NCI-H345 (cell line): Measurements from ENCODE around the gene PRR19.
"Not testable (repeated sequence)": the region's sequence is repeated elsewhere in the genome, so short reads cannot be mapped to it uniquely, and the experiment has no call there.

Experiments used
- DNase-seq: peaks from one replicate; lab custom pipeline; 2025; lab: John Stamatoyannopoulos, UW

Gene PRR19

DNA sequence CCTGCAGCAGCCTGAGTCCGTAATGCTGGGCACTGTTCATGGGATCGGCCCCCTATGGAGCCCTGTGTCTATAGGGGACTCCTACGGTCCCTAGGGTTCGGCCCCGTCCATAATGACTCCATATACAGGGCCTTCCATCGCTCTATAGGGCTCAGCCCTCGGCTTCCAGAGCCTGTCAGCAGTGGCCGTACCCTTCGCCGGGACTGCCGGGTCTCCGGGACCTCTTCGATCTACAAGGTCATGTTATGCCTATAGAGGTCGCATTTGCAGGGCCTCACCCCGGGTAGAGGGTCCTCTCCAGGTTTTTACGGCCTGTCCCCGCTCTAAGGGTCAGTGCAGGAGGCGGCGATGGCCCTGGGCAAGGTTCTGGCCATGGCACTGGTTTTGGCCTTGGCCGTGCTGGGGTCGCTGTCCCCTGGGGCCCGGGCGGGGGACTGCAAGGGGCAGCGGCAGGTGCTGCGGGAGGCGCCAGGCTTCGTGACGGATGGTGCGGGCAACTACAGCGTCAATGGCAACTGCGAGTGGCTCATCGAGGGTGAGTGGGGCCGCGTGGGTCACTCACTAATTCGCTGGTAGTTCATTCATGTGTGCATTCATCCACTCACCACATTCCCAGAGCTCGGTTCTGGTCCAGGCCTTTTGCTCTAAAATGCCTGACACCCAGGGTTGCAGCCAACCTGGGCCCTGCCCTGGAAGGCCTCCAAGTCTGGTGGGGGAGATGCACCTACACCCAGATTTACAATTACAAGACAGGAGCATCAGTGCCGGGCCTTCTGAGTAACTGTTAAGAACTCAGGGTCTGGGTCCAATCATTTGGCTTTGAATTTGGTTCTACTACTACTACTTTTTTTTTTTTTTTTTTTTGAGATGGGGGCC, 24.2 kb downstream of the PRR19 start:
- no peak for DNase-seq

DNA sequence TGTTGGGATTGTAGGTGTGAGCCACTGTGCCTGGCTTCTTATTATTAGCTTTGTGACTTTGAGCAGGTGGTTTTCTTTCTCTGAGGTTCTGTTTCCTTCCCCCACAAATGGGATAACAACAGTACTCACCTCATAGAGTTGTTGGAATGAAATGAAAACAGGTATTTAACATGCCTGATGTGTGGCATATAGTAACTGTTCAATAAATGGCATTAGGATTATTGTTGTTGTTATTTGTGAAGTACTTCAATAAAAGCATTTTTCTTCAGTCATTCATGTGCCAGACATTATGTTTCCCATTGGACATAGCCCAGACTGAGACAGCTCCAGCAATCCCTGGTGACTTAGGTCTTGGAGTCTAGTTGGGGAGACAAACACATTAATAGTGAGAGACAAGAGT, 25.0 kb downstream of the PRR19 start:
- no peak for DNase-seq

DNA sequence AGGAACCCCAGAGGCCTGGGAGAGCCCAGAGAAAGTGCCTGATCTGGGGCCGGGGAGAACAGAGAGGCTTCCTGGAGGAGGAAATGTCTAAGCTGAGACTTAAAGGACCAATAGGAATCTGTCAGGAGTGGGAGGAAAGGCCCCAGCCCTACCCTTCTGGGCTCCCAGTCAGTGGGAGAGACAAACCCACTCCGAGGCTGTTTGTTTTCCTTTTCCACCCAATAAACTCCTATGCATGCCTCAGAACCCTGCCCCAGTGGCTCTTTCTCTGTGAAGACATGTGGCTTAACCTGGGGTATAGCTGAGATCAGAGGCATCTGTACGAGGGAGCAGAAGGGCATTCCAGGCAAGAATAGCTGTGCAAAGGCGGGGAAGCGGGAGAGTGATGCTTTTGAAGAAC, 25.4 kb downstream of the PRR19 start:
- no peak for DNase-seq

DNA sequence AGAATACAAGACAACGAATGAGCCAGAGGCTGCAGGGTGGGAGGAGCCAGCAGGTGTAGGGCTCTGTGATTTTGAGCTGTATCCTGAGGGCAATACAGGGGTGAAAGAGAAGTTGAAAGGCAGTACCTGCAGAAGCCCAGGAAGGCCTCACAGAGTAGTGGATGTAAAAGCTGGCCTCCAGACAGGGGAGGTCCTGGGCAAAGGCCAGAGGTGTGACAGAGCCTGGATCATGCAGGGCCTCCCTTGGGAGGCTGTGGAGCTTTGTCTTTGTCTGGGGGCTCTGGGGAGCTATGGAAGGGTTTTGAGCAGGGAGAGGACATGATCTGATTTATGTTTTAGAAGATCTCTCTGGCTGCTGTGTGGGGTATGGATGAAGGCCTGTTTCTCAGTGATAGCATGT, 26.2 kb downstream of the PRR19 start:
- no peak for DNase-seq

DNA sequence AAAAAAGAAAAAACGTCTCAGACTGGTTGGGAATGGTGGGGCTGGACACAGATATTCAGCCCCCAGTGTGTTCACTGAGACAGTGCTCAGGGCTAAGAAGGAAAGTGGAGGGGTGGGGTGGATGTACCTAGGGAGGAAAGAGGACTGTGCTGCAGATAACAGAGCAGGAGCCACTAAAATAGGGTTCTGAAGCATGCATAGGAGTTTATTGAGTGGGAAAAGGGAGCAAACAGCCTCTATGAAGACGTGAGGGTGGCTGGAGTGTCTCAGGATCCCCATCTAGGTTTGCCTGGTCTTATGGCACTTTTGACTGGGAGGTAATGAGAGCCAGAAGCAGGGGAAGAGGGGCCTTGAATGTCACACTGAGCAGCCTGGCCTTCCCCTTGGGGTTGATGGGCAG, 26.9 kb downstream of the PRR19 start:
- no peak for DNase-seq

DNA sequence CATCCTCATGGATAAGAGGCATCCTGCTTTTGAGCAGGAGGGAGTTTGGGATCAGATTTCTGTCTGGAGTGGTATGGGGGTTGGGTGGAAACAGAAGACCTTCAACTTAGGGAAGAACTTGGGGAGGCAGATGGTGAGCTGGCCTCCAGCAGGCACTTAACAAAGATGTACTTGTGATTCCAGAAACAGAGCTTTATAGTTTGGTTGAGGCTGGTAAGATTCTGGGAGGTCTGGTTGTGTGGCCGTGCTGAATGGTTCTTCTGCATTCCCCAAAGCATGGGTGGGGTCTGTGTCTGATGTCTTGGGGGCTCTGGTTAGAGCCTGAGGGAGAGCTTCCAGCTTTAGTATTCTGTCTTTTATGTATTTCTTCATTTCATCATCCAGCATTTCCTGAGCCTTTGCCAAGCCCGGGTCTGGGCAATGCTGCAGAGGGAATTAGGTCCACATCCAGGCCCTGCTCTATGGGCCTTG, 28.3 kb downstream of the PRR19 start:
- no peak for DNase-seq

DNA sequence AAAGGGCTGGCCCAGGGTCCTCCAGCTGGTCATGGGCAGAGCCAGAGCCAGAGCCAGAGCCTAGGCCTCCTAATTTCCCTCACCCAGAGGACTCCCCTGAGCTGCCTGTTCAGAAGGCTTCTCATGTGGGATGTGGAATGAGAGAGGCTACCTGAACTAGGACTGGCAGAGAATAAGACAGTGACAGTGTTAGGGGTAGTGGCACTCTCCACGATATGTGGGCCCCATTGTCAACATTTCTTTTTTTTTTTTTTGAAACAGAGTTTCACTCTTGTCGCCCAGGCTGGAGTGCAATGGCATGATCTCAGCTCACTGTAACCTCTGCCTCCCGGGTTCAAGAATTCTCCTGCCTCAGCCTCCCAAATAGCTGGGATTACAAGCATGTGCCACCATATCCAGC, 29.4 kb downstream of the PRR19 start:
- not testable (repeated sequence) for DNase-seq

DNA sequence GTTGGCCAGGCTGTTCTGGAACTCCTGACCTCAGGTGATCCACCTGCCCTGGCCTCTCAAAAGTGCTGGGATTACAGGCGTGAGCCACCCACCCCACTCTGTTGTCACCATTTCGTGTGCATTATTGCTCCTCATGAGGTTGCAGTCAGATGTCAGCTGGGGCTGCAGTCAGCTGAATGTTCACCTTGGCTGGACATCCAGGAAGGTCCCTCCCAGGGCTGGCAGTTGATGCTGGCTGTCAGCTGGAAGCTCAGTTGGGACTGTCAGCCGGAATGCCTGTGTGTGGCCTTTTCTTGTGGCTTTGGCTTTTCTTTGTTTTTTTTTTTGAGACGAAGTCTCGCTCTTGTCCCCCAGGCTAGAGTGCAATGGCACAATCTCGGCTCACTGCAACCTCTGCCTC, 30.1 kb downstream of the PRR19 start:
- DNase-seq: no peak

DNA sequence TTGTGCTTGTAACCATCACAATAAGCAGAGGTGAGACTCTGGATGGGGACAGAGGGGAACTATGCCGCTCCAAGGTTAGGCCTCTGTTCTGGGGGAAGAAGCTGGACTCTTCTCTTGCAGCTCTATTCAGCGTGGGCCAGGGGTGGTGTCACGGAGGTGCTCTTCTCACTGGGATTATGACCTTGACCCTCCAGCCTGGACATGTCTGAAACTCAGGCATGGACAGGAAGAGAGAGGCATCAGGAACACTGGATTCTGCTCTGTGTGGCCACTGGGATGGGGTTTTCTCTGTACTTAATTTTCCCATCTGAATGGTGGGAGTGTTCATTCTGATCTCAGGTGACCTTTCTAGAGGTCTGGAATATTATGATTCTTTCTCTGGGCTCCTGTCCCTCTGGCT, 31.1 kb downstream of the PRR19 start:
- no peak for DNase-seq

DNA sequence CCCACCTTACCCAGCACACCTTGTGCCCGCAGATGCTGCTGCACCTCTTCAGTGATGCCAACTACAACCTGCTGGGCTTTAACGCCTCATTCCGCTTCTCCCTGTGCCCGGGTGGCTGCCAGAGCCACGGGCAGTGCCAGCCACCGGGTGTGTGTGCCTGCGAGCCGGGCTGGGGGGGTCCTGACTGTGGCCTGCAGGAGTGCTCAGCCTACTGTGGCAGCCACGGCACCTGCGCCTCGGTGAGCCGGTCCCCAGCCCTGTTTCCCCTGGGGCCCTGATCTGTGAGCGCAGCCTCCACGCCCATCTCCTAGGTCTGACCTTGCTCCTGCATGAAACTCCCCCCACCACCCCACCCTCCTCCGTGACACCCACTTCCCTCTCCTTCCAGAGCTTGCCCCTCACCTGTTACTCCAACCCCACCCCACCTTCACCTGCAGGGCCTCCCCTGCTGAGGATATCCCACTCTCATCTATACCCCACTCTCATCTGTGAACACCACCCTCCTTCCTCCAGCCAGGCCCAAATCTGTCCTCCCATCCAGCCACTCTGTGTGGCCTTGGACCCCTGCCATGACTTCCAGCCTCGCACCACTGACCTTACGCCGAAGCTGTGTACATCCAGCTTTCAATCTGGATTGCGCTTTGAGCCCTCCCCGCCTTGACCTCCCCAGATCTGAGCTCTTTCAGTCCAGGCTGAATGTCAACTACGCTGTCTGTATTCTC, 32.2 kb downstream of the PRR19 start:
- DNase-seq: no peak

DNA sequence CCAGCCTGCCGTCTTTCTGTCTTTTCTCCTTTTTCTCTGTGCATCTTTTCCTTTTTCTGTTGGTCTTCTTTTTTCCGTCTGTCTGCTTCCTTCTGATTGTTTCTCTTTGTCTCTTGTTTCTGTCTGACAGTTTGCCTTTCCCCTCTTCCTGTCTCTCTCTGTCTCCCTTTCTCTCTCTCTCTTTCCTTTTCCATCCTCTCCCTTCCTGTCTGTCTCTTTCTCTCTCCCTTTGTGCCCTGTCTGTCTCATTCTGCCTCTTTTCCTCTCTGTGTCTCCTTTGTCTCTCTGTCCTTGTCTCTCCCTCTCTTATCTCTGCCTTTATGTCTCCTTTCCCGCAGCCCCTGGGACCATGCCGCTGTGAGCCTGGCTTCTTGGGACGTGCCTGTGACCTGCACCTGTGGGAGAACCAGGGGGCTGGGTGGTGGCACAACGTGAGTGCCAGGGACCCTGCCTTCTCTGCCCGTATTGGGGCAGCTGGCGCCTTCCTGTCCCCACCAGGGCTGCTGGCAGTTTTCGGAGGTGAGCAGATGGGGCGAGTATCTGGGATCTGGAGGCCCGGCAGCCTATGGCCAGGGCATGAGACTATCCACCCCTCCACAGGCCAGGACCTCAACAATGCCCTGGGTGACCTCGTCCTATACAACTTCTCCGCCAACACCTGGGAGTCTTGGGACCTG, 32.9 kb downstream of the PRR19 start:
- no peak for DNase-seq

DNA sequence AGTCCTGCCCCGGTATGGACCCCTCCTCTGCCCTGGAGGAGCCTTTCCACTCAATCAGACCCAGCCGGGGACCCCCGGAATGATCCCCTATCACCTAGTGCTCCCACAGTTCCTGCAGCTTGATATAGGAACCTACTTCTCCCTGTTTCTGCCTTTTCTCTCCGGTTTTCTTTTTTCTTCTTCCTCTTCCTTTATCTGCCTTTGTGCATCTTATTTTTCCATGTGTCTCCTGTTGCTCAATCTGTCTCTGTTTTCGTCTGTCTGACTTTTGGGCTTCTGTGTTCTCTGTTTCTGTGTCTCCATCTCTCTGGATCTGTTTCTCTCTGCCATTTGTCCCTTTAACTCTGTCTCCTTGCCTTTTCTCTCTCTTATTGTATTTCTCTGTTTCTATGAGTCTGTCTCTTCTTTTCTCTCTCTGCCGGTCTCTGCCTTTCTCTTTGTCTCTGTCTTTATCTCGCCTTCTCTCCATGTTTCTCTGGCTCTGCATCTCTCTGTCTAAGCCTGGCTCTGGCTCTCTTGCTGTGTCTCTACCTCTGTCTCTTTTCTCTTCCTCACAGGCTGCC, 33.5 kb downstream of the PRR19 start:
- no peak for DNase-seq

DNA sequence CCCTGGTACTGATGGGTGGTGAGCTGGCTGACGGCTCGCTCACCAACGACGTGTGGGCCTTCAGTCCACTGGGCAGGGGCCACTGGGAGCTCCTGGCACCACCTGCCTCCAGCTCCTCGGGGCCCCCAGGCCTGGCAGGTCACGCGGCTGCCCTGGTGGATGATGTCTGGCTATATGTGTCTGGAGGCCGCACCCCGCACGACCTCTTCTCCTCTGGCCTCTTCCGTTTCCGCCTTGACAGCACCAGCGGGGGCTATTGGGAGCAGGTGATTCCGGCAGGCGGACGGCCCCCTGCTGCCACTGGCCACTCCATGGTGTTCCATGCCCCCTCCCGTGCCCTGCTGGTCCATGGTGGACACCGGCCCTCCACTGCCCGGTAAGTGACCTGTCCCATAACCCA, 34.0 kb downstream of the PRR19 start:
- DNase-seq: no peak

DNA sequence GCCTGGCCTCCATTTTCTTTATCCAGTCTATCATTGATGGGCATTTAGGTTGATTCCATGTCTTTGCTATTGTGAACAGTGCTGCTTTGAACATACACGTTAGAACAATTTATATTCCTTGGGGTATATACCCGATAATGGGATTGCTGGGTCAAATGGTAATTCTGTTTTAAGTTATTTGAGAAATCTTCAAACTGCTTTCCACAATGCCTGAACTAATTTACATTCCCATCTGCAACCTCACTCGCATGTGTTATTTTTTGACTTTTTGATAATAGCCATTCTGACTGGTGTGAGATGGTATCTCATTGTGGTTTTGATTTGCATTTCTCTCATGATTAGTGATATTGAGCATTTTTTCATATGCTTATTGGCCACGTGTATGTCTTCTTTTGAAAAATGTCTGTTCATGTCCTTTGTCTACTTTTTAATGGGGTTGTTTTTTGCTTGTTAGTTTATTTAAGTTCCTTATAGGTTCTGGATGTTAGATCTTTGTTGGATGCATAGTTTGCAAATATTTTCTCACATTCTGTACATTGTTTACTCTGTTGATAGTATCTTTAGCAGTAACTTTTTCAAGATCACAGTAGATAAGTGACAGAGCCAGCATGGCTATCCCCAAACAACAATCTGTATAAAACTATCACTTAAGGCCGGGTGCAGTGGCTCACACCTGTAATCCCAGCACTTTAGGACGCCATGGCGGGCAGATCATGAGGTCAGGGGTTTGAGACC, 37.4 kb downstream of the PRR19 start:
- DNase-seq: not testable (repeated sequence)

DNA sequence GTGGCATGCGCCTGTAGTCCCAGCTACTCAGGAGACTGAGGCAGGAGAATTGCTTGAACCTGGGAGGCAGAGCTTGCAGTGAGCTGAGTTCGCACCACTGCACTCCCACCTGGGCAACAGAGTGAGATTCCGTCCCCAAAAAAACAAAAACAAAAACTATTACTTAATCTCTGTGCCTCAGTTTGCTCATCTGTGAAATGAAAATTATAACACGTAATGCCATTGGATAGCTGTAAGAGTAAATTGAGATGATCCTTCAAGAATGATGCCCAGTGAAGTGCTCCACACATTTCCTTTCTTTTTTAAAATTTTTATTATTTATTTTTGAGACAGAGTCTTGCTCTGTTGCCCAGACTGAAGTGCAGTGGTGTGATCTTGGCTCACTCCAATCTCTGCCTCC, 38.0 kb downstream of the PRR19 start:
- DNase-seq: not testable (repeated sequence)

DNA sequence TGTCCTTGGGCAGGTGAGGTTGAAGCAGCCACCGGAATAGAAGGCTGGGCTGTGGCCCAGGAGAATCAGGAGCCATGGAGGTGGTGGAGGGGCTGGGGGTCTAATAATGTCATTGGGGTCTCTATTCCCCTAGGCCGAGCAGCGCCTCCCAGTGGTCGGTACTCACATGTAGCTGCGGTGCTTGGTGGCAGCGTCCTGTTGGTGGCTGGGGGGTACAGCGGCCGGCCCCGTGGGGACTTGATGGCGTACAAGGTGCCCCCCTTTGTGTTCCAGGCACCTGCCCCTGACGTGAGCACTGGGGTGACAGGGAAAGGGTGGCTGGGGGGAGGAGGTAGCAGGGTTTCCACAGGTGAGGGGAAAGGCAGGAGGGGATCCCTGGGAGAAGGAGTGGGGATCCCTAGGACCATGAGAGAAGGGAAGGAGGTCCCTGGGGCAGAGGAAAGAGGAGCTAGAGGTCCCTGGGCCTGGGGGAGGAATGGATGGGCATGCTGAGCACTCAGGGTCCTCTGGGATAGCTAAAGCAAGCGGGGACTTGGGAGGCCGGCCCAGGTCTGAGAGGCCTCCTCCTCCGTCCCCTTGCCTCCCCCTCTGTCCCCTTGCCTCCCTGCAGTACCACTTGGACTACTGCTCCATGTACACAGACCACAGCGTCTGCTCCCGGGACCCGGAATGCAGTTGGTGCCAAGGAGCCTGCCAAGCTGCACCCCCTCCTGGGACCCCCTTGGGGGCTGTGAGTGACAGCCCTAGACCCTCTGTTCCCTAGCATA, 41.6 kb downstream of the PRR19 start:
- DNase-seq: no peak

DNA sequence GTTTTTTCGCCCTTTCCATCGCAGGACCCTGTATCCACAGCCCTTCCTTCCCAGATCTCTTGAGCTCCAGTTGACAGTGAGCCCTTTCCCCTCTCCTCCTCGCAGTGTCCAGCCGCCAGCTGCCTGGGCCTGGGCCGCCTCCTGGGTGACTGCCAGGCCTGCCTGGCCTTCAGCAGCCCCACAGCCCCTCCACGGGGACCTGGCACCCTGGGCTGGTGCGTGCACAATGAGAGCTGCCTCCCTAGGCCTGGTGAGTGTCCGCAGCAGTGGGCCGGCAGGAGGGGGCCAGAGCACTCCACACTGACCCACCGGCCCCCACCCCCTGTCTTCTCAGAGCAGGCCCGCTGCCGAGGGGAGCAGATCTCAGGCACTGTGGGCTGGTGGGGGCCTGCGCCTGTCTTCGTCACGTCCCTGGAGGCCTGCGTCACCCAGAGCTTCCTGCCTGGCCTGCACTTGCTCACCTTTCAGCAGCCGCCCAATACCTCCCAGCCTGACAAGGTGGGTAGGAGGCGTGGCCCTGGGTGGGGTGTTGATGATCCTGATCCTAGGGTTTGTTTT, 42.5 kb downstream of the PRR19 start:
- no peak for DNase-seq

DNA sequence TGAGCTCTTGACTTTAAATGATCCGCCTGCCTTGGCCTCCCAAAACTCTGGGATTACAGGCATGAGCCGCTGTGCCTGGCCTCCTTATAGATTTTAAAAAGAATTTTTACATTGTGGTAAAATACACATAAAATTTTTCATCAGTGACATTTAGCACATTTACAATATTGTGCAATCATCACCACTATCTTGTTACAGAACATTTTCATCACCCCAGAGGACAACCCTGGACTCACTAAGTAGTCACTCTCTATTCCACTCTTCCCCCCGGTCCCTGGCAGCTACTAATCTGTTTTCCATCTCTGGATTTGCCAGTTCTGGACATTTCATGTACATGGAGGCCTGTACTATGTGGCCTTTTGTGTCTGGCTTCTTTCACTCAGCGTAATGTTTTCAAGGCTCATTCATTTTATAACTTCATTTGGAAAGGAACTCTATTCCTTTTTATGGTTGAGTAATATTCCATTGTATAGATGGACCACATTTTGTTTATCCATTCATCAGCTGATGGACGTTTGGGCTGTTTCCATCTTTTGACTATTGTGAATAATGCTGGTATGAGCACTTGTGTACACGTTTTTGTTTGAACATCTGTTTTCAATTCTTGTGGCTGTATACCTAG, 43.4 kb downstream of the PRR19 start:
- DNase-seq: no peak

DNA sequence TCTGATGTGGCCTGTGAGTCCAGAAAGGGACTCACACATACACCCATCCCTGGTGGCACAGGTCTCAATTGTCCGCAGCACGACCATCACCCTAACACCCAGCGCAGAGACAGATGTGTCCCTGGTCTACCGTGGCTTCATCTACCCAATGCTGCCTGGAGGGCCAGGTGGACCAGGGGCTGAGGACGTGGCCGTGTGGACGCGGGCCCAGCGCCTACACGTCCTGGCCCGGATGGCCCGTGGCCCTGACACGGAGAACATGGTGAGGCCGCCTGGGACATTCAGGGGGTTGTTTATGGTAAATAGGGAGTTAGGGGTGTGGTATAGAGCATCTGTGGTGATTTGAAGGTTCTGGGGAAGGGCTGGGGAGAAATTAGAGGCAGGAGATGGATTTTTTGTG, 46.3 kb downstream of the PRR19 start:
- DNase-seq: no peak
